Activated CD8-positive, alpha-beta memory T cell treated with anti-CD3 and anti-CD28 coated beads for 36 hours (primary cell): ENCODE results near the gene RAB7A. TPM values are rescaled to one million over a fixed set of nuclear protein-coding genes. Genes with fewer than 3 reads are reported as not detected.

ENCODE experiments used
- CTCF ChIA-PET: fragments of 350-600 bp; sonication (Branson Sonifier 250); formaldehyde crosslinking; loops from one replicate; lab custom pipeline; 2021; ENCODE audit warnings: antibody characterized with exemption; lab: Charles Lee
- POLR2A ChIA-PET: fragments of 350-600 bp; sonication (Branson Sonifier 250); formaldehyde crosslinking; loops from one replicate; lab custom pipeline; 2021; ENCODE audit warnings: antibody characterized with exemption; lab: Charles Lee
- total RNA-seq, 2 experiments: library from RNA; stranded (reverse); gene quantifications; one replicate each; pipeline ENCODE4 v1.2.3, GENCODE V29; 2021

The RAB7A gene
- total RNA-seq, 2 experiments from 2014 or later = 280 to 286 TPM

DNA sequence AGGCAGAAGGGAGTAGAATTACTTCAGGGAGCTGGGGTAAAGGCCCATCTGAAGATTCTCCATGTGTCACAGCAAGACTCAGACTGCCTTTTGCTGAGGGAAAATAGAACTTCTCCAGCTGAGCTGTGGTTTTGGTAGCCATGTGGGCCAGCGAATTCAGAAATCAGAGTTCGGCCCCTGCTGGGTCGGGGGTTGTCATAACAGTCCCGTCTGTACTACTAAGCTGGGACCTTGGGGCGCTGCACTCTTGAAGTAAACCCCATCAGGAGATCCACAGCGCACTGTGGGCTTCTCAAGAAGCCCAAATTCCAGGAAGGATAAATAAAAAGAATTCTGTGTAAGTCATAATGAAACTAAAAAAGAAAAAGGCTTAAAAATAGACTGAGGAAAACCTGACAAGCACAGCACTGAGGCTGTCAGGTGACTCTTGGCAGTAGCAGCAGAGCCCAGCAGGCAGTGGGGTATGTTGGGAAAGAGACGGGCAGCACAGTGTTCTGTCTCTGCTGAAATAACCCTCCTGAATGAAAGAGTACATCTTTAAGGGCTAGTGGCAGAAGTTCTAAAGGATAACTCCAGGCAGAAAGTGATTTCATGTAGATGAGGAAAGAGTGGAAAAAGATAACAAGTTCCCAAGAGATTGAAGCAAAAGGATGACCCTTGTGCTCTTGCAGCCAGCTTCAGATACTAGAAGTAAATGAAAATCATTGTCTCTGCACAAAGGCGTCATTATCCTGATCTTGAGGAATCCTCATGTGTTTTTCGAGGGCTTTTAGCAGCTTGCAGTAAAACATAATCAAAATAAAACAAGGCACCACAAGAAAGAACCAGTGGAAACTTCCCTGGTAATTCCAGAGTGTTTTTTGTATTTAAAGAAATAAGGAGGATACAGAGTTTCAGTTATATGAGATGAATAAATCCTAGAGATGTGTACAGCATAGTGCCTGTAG, 74.5 kb downstream of the RAB7A start:
- POLR2A ChIA-PET = interaction anchor here (0.6 to 2.0 kb wide), 3 partner anchors 13 to 140 kb away, joined by 3 to 14 read pairs (median 4); partner anchors contain the start of gene ACAD9
- CTCF ChIA-PET = interaction anchor here (1.4 to 3.1 kb wide), 4 partner anchors 9 to 183 kb away, joined by 5 to 20 read pairs (median 10); no protein-coding TSS in a partner anchor

DNA sequence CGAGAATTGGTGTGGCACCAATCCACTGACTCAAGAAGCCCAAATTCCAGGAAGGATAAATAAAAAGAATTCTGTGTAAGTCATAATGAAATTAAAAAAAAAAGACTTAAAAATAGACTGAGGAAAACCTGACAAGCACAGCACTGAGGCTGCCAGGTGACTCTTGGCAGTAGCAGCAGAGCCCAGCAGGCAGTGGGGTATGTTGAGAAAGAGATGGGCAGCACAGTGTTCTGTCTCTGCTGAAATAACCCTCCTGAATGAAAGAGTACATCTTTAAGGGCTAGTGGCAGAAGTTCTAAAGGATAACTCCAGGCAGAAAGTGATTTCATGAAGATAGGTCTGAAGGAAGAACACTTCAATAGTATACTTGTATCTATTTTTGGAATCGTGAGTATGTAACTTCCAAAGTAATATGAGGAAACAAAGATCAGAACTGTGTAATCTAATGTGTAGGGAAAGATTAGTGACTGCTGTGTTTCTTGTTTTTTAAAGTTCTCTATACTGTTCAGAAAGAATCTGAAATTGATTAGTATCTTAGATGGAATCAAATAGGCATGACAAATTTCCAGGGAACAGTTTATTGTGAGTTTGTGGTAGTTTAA, 75.9 kb downstream of the RAB7A start:
- CTCF ChIA-PET = no interaction called here
- POLR2A ChIA-PET = no interaction called here

DNA sequence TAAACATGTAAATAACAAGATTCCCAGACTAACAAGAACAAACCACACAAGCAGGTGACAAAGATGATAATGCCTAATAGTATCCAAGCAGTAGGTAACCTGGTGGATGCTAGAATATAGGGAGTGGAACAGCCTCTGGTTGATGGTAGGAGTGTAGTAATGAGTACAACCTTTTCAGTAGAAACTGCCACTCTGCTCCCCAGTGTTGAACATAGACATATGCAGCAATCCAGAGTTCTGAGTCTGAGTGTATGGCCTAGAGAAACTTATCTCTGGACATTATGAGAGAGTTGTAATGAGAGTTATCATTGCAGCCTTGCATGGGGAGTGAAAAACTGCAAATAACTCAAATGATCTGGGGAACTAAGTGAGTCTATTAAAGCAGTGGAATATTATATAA, 77.3 kb downstream of the RAB7A start:
- ChIA-PET POLR2A (interaction anchor here (0.6 kb wide), 1 partner anchor 649 kb away, joined by 6 read pairs; no protein-coding TSS in a partner anchor), CTCF (interaction anchor here (1.1 to 3.4 kb wide), 5 partner anchors 9 to 186 kb away, joined by 3 to 17 read pairs (median 3); no protein-coding TSS in a partner anchor)

- CTCF ChIA-PET = interaction anchor here (0.5 to 3.4 kb wide), 7 partner anchors 10 to 187 kb away, joined by 3 to 17 read pairs (median 3); no protein-coding TSS in a partner anchor
- POLR2A ChIA-PET = interaction anchor here (0.6 to 1.0 kb wide), 6 partner anchors 9 to 650 kb away, joined by 3 to 6 read pairs (median 4); no protein-coding TSS in a partner anchor
Measured at GRCh38 chr3:128804017-128804810, 78.2 kb downstream of the RAB7A start.

GRCh38 chr3:128804811-128805155, 78.8 kb downstream of the RAB7A start:
- ChIA-PET POLR2A (interaction anchor here (0.6 to 1.0 kb wide), 3 partner anchors 10 to 156 kb away, joined by 3 to 4 read pairs (median 3); no protein-coding TSS in a partner anchor), CTCF (interaction anchor here (0.5 to 3.4 kb wide), 6 partner anchors 10 to 124 kb away, joined by 3 to 17 read pairs (median 3); no protein-coding TSS in a partner anchor)

- ChIA-PET POLR2A (no interaction called here), CTCF (interaction anchor here (3.4 kb wide), 1 partner anchor 11 kb away, joined by 17 read pairs; no protein-coding TSS in a partner anchor)
Measured at GRCh38 chr3:128805772-128806171, 79.8 kb downstream of the RAB7A start.

DNA sequence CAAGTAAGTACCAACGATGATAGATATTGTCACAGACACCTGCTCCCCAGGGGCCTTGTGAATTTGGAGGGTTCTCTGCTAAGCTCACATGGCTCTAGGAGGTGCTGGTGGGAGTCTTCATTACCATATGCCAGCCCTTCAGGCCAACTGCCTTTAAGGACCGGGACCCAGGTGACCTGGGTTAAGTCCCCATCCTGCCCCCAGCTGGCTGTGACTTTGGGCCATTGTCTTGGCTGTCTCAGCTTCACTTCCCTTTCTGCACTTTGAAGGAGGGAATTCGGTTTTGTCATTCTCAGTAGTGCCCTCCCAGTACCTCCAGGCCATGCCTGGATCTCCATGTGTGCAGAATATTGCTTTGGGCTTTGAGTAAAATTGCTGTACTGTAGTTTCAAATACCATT, 80.6 kb downstream of the RAB7A start:
- CTCF ChIA-PET = interaction anchor here (1.3 kb wide), 1 partner anchor 126 kb away, joined by 5 read pairs; no protein-coding TSS in a partner anchor
- POLR2A ChIA-PET = no interaction called here

DNA sequence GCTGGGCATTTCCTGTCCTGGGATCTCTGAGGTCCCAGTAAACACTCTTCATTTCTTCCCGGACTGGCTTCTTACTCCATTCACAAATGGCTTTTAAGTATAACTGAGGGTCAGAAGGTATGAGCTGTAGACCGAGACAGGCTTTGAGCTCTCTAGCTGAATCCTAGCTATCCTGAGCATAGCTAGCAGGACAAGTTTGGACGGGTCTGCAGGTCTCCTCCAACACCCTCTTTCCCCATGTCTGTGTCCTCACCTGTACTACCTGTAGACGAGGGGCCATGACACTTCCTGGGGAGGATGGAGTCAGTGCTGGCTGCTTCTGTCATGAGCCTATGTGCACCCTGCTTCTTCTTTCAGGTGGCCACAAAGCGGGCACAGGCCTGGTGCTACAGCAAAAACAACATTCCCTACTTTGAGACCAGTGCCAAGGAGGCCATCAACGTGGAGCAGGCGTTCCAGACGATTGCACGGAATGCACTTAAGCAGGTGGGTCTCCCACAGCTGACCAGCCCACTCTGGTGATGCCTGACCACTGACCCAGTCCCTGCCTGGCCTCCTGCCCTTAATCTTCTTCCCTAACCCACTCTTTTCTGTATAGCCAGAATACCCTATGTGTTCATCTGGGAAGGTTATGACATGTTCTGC, 81.3 kb downstream of the RAB7A start:
- POLR2A ChIA-PET = no interaction called here

DNA sequence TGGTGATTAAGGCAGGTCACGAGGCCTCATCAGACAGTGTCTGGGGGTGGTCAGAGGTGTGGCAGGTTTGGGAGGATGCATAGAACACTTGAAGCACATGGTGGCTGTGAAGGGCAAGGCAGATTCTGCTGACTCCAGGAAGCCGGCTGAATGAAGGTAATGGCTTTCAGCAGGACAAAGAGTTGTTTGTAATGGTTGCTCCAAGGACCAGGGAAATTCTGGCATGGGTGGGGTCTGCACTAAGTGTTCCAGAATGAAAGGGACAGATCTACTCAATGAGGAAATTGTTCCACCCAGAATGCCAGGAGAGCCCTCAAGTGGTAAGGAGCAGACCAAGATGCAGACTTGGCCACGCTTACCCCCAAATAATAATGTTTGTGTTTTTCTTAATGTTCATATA, 82.7 kb downstream of the RAB7A start:
- ChIA-PET CTCF (interaction anchor here (1.3 kb wide), 1 partner anchor 71 kb away, joined by 3 read pairs; no protein-coding TSS in a partner anchor), POLR2A (no interaction called here)

More for the DNA sequence above, 81.3 kb downstream of the RAB7A start:
- CTCF ChIA-PET = interaction anchor here (1.3 kb wide), 1 partner anchor 127 kb away, joined by 5 read pairs; no protein-coding TSS in a partner anchor

DNA sequence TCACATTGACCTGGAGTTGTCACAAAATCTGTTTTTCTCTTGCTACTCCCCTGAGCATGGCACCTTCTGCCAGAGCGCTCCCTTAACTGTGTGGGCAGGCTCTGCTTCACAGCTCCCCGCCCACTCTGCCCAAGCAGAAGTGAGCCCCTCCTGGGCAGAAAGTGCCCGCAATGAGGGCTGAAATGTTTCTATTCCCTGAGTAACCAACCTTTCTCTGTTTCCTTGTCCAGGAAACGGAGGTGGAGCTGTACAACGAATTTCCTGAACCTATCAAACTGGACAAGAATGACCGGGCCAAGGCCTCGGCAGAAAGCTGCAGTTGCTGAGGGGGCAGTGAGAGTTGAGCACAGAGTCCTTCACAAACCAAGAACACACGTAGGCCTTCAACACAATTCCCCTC, 87.1 kb downstream of the RAB7A start:
- CTCF ChIA-PET = interaction anchor here (0.9 to 1.6 kb wide), 2 partner anchors 18 to 32 kb away, joined by 3 read pairs; no protein-coding TSS in a partner anchor
- POLR2A ChIA-PET = interaction anchor here (0.5 kb wide), 1 partner anchor 135 kb away, joined by 4 read pairs; no protein-coding TSS in a partner anchor

GRCh38 chr3:128814060-128814459, 88.1 kb downstream of the RAB7A start:
- POLR2A ChIA-PET = no interaction called here

DNA sequence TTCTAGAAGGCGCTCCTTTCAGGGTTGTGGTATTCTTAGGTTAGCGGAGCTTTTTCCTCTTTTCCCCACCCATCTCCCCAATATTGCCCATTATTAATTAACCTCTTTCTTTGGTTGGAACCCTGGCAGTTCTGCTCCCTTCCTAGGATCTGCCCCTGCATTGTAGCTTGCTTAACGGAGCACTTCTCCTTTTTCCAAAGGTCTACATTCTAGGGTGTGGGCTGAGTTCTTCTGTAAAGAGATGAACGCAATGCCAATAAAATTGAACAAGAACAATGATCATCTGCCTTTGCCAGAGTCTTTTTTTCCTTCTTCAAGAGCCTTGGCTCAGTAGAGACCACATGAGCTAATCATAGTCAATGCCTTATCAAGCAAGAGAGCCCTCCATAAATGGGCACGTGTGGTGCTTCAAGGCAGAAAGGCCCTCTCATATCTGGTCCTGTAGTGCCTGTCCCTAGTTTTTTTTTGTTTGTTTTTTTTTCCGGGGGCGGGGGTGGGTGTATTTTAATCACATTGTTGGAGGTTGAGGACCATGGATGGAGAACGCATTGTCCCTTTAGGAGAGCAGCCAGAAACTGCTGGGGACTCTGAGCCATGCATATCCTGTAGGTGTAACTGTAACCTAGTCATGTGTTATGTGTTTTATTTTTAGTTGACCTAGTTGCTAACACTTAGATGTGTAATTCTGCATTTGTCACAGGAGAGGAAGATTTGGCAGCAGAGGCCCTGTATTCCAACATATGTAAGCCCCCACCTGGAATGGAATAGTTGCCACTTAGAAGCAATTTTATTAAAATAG, 88.7 kb downstream of the RAB7A start:
- ChIA-PET POLR2A (no interaction called here), CTCF (interaction anchor here (1.6 kb wide), 1 partner anchor 19 kb away, joined by 3 read pairs; no protein-coding TSS in a partner anchor)

More at GRCh38 chr3:128814060-128814459, 88.1 kb downstream of the RAB7A start:
- CTCF ChIA-PET = interaction anchor here (1.6 kb wide), 1 partner anchor 19 kb away, joined by 3 read pairs; no protein-coding TSS in a partner anchor

GRCh38 chr3:128815318-128816064, 89.5 kb downstream of the RAB7A start:
- ChIA-PET POLR2A (no interaction called here), CTCF (no interaction called here)

DNA sequence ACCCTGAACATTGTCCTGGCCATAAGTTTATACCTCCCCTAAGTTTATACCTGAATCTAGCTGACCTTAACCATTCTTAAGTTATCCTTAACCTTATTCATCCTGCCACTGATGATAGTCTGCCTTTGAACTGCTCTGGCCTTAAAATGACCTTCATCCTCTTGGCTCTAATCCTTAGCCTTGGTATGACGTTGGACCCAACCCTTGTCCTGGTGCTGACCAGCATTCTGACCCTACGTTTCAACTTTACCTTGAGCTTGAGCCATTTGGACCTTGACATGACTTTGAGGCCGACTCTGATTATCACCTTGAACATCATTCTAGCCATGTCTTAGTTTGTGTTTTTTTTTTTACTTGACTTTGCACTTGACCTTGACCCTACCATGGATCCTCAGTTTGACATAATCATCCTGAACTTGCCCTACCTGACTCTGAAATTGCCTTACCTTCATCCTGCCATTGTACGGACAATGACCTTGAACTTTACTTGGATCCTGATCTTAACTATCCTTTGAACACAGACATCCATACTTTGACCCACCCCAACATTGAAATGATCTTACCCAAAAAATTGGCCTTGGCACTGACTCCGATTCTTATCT, 92.3 kb downstream of the RAB7A start:
- ChIA-PET POLR2A (no interaction called here), CTCF (interaction anchor here (1.3 kb wide), 1 partner anchor 201 kb away, joined by 4 read pairs; no protein-coding TSS in a partner anchor)

DNA sequence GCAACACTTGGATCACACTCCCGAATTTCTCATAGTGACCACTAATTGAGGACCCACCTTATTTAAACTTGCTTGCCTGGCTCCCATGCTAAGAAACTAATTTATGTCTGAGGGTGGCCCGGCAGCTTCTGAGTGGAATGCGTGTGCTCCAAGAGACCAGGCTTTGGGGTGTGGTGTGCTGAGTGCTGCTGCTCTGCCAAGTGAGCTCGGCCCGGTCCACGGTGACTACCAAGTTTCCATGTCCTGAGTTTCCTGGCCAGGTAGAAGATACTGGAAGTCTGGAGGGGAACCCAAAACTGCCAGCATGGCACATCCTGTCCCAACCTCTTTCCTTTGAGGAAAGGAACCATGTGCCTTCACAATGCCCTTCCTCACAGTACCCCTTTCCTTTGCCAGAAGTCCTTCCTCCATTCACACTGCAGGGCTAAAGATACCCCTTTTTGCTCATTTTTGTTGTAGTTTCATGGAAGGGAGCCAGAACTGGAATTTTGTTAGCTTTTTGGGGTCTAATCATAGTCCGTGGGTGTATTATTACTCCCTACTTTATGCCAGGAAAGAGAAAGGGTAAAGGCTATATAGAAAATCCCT, 94.4 kb downstream of the RAB7A start:
- CTCF ChIA-PET = no interaction called here
- POLR2A ChIA-PET = no interaction called here

- ChIA-PET POLR2A (no interaction called here), CTCF (no interaction called here)
Measured at GRCh38 chr3:128823008-128823407, 97.0 kb downstream of the RAB7A start.
